Astrocyte (in vitro differentiated cells and primary cell): ENCODE results near the gene DNAAF5. TPM values are rescaled to one million over a fixed set of nuclear protein-coding genes. Genes with fewer than 3 reads are reported as not detected.

Experiments
- DNase-seq: peaks from one replicate; pipeline ENCODE4 v3.0.0-alpha.2; 2010; ENCODE audit warnings: low read depth
- FAIRE-seq: peaks from 2 replicates; lab custom pipeline; 2011; peaks lifted over from hg19 to GRCh38; lab: Jason Lieb, UNC
- H2AFZ ChIP-seq: 2 replicates; pipeline ENCODE4 v1.6.0; 2012; ENCODE audit warnings: low read depth, low read length, inconsistent platforms
- H3K27ac ChIP-seq: 2 replicates; pipeline ENCODE4 v1.5.1; 2011; ENCODE audit warnings: low read depth, low read length, inconsistent platforms
- H3K27me3 ChIP-seq: 2 replicates; pipeline ENCODE4 v1.6.0; 2011; ENCODE audit warnings: low read length, inconsistent platforms; ENCODE audit not compliant: insufficient read depth
- H3K36me3 ChIP-seq: 2 replicates; pipeline ENCODE4 v1.5.1; 2011; ENCODE audit warnings: low read length, inconsistent platforms; ENCODE audit not compliant: insufficient read depth
- H3K4me1 ChIP-seq: 2 replicates; pipeline ENCODE4 v1.5.1; 2011; ENCODE audit warnings: low read length, inconsistent platforms; ENCODE audit not compliant: insufficient read depth
- H3K4me2 ChIP-seq: 2 replicates; pipeline ENCODE4 v1.6.0; 2012; ENCODE audit warnings: low read length, inconsistent platforms
- H3K4me3 ChIP-seq: 2 replicates; pipeline ENCODE4 v1.5.1; 2011; ENCODE audit warnings: low read depth, mild to moderate bottlenecking, low read length, inconsistent platforms; ENCODE audit not compliant: insufficient read depth
- H3K79me2 ChIP-seq: 2 replicates; pipeline ENCODE4 v1.6.0; 2012; ENCODE audit warnings: mild to moderate bottlenecking, low read length, inconsistent platforms; ENCODE audit not compliant: insufficient read depth
- H3K9ac ChIP-seq: 2 replicates; pipeline ENCODE4 v1.6.0; 2012; ENCODE audit warnings: mild to moderate bottlenecking, low read length, inconsistent platforms
- H3K9me3 ChIP-seq: 2 replicates; pipeline ENCODE4 v1.5.1; 2012; ENCODE audit warnings: low read depth, mild to moderate bottlenecking, low read length, inconsistent platforms; ENCODE audit not compliant: insufficient read depth
- H4K20me1 ChIP-seq: 2 replicates; pipeline ENCODE4 v1.6.0; 2012; ENCODE audit warnings: low read length, inconsistent platforms; ENCODE audit not compliant: insufficient read depth
- H3K27ac Mint-ChIP-seq: one replicate; pipeline ENCODE4 v1.8.0; 2021; ENCODE audit warnings: mild to moderate bottlenecking, mixed read lengths; ENCODE audit not compliant: unreplicated experiment
- H3K27me3 Mint-ChIP-seq: one replicate; pipeline ENCODE4 v1.8.0; 2021; ENCODE audit warnings: low read depth, mixed read lengths; ENCODE audit not compliant: unreplicated experiment
- H3K36me3 Mint-ChIP-seq: one replicate; pipeline ENCODE4 v1.8.0; 2021; ENCODE audit warnings: low read depth, mixed read lengths; ENCODE audit not compliant: unreplicated experiment
- H3K4me1 Mint-ChIP-seq: one replicate; pipeline ENCODE4 v1.8.0; 2021; ENCODE audit warnings: low read depth, mixed read lengths; ENCODE audit not compliant: unreplicated experiment
- H3K4me3 Mint-ChIP-seq: one replicate; pipeline ENCODE4 v1.8.0; 2021; ENCODE audit warnings: mild to moderate bottlenecking, moderate library complexity, mixed read lengths; ENCODE audit not compliant: unreplicated experiment
- H3K9me3 Mint-ChIP-seq: one replicate; pipeline ENCODE4 v1.8.0; 2021; ENCODE audit warnings: mild to moderate bottlenecking, mixed read lengths; ENCODE audit not compliant: unreplicated experiment
- EZH2 ChIP-seq: IDR thresholded peaks from 2 replicates; pipeline ENCODE4 v1.6.1; 2012; ENCODE audit warnings: mild to moderate bottlenecking, low read length, inconsistent platforms; ENCODE audit not compliant: insufficient read depth
- total RNA-seq: library from RNA; stranded (reverse); gene quantifications from 2 replicates; pipeline ENCODE4 v1.2.1, GENCODE V29; 2021
- TF ChIP-seq, protein P1 (sequence below): IDR thresholded peaks from 2 replicates; pipeline ENCODE4 v1.5.1; 2011; ENCODE audit warnings: low read depth, mild to moderate bottlenecking, inconsistent platforms, low read length, moderate library complexity; ENCODE audit not compliant: insufficient read depth

Gene DNAAF5
- total RNA-seq, 1 donor from 2014 or later, result 24.5 TPM

DNA sequence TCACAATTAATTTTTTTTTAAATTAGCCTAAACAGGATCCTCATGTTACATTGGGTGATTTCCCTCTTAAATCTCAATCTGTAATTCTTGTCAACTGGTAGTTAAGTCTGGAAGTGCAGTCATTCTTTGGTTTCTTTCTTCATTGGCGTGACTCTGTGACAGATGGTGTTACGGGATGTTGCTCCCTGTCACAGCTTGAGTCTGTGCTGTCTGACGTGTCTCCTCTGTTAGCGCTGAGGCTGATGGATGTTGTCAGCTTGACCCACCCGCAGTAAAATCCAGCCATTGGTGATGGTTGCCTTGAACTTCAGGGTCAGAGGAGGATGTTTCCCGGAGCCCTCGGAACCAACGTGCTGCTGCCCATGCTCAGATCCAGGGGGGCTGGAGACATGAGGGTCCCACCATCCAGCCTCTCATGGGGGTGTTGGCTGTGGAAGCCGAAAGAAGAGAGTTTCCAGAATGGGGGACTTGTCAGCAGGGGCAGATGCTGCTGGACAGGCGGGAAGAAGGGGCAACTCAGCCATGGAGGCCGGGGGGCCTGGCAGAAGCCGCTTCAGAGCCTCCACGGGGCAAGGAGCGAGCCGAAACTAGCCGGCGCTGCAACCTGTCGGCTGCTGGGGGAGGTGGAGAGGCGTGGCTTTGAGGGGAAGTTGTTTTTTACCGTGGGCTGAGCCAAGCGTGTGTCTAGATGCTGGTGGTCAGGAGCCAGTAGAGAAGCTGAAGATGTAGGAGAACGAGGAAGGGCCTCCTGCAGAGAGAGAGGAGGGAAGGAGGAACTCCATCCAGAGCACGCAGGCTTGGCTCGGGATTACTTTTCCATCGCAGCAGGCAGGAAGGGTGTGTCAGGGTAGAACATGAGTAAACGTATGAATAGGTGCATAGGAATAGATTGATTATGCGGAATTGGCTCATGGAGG lies 109.2 kb downstream of the DNAAF5 start:
- TF ChIP-seq, protein P1, sequence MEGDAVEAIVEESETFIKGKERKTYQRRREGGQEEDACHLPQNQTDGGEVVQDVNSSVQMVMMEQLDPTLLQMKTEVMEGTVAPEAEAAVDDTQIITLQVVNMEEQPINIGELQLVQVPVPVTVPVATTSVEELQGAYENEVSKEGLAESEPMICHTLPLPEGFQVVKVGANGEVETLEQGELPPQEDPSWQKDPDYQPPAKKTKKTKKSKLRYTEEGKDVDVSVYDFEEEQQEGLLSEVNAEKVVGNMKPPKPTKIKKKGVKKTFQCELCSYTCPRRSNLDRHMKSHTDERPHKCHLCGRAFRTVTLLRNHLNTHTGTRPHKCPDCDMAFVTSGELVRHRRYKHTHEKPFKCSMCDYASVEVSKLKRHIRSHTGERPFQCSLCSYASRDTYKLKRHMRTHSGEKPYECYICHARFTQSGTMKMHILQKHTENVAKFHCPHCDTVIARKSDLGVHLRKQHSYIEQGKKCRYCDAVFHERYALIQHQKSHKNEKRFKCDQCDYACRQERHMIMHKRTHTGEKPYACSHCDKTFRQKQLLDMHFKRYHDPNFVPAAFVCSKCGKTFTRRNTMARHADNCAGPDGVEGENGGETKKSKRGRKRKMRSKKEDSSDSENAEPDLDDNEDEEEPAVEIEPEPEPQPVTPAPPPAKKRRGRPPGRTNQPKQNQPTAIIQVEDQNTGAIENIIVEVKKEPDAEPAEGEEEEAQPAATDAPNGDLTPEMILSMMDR, result no peak
- no peak for TF ChIP-seq EZH2
- Mint-ChIP-seq H3K9me3 (no peaks in the 10 kb centered on the region), H3K36me3 (peaks cover 17% of the 10 kb centered on the region), H3K4me1 (peaks cover 34% of the 10 kb centered on the region), H3K27ac (no peak overlapping the region), H3K4me3 (no peak overlapping the region), H3K27me3 (no peaks in the 10 kb centered on the region)
- H3K36me3 ChIP-seq, result peaks cover 12% of the 10 kb centered on the region
- DNase-seq (no peak), FAIRE-seq (no peak)
- peaks cover 37% of the 10 kb centered on the region for H3K4me1 ChIP-seq
- no peak overlapping the region for H3K27ac ChIP-seq
- H3K4me2 ChIP-seq, result peak overlapping the region; percentile 23
- H3K4me3 ChIP-seq, result no peak overlapping the region
- H2AFZ ChIP-seq, result no peak overlapping the region
- peaks cover 78% of the 10 kb centered on the region for H3K79me2 ChIP-seq
- H4K20me1 ChIP-seq, result peaks cover 39% of the 10 kb centered on the region
- no peak overlapping the region for H3K9ac ChIP-seq
- peaks cover 4% of the 10 kb centered on the region for H3K9me3 ChIP-seq
- H3K27me3 ChIP-seq, result no peaks in the 10 kb centered on the region

Other genes starting within 250 kb of the DNAAF5 start
- 47.1 and 52.9 TPM in 2 replicates for gene PDGFA, start 206.9 kb upstream of the DNAAF5 start, total RNA-seq
- gene PRKAR1B, start 582 bp downstream of the DNAAF5 start, total RNA-seq, result 14.7 and 14.8 TPM in 2 replicates
- gene SUN1, start 105.8 kb downstream of the DNAAF5 start, total RNA-seq, result 109 and 121 TPM in 2 replicates
- 32.1 and 43.0 TPM in 2 replicates for gene GET4, start 149.9 kb downstream of the DNAAF5 start, total RNA-seq
- 4.7 and 4.8 TPM in 2 replicates for gene ADAP1, start 228.0 kb downstream of the DNAAF5 start, total RNA-seq
- gene COX19, start 248.8 kb downstream of the DNAAF5 start, total RNA-seq, result 13.4 and 13.8 TPM in 2 replicates